Activated T-helper 2 cell treated with anti-CD3 and anti-CD28 coated beads, Interferon-gamma antibody, Interleukin-2, Interleukin-4, amounts not matched to agents 10 μg/mL and 5 μg/mL and 100 μg/mL, durations not matched to agents 14 hours and 24 hours and 36 hours (primary cell): ENCODE results near the gene PLCXD1. TPM values are rescaled to one million over a fixed set of nuclear protein-coding genes. Genes with fewer than 3 reads are reported as not detected.

Experiments
- DNase-seq: peaks from one replicate; pipeline ENCODE4 v3.0.0; 2021; ENCODE audit warnings: low spot score
- H3K27ac Mint-ChIP-seq: one replicate; pipeline ENCODE4 v1.8.0; 2021; ENCODE audit warnings: mixed read lengths
- H3K27me3 Mint-ChIP-seq: one replicate; pipeline ENCODE4 v1.8.0; 2021; ENCODE audit warnings: low read depth, mixed read lengths
- H3K36me3 Mint-ChIP-seq: one replicate; pipeline ENCODE4 v1.8.0; 2021; ENCODE audit warnings: low read depth, mixed read lengths
- H3K4me1 Mint-ChIP-seq: one replicate; pipeline ENCODE4 v1.8.0; 2021; ENCODE audit warnings: low read depth, mixed read lengths
- H3K4me3 Mint-ChIP-seq: one replicate; pipeline ENCODE4 v1.8.0; 2021; ENCODE audit warnings: low read depth, mild to moderate bottlenecking, moderate library complexity, mixed read lengths
- H3K9me3 Mint-ChIP-seq: one replicate; pipeline ENCODE4 v1.8.0; 2021; ENCODE audit warnings: mixed read lengths
- intact Hi-C: fragments of 100-400 bp; cut with micrococcal nuclease; formaldehyde crosslinking; loops from one replicate; pipeline ENCODE4 v1.15.1; 2023
- total RNA-seq: library from RNA; stranded (reverse); gene quantifications from 2 replicates; pipeline ENCODE4 v1.2.3, GENCODE V29; 2022

Gene PLCXD1
- total RNA-seq, 1 donor from 2014 or later, result 60.0 TPM

GRCh38 chrX:351736-352135 lies 70.6 kb downstream of the PLCXD1 start:
- Mint-ChIP-seq H3K9me3 (no peaks in the 10 kb centered on the region), H3K27me3 (no peaks in the 10 kb centered on the region), H3K27ac (no peak overlapping the region), H3K4me3 (no peak overlapping the region), H3K4me1 (peaks cover 5% of the 10 kb centered on the region), H3K36me3 (peaks cover 7% of the 10 kb centered on the region)
- DNase-seq, result no peak
- intact Hi-C loops, result no loop called here

DNA sequence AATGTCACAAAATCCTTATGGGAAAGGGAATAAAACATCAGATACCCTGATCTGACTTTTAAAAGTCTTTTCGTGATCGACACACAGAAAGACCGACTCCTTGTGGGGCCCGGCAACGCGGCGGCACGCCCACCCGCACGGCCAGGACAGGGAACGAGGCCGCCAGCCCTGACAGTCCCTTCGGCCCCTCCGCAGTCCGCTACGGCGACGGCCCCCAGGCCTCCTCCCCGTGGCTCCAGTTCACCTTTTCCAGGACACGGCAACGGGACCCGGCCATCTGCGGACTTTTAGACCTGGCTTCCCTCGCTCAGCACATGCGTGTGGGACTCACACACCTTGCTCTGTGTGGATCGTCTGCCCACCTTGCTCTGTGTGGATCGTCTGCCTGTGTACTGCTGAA lies 71.0 kb downstream of the PLCXD1 start:
- DNase-seq, result no peak
- intact Hi-C loops, result no loop called here
- peaks cover 3% of the 10 kb centered on the region for H3K9me3 Mint-ChIP-seq
- H3K36me3 Mint-ChIP-seq, result peaks cover 12% of the 10 kb centered on the region
- peaks cover 9% of the 10 kb centered on the region for H3K4me1 Mint-ChIP-seq
- no peaks in the 10 kb centered on the region for H3K27me3 Mint-ChIP-seq
- H3K27ac Mint-ChIP-seq, result no peak overlapping the region
- H3K4me3 Mint-ChIP-seq, result no peak overlapping the region

DNA sequence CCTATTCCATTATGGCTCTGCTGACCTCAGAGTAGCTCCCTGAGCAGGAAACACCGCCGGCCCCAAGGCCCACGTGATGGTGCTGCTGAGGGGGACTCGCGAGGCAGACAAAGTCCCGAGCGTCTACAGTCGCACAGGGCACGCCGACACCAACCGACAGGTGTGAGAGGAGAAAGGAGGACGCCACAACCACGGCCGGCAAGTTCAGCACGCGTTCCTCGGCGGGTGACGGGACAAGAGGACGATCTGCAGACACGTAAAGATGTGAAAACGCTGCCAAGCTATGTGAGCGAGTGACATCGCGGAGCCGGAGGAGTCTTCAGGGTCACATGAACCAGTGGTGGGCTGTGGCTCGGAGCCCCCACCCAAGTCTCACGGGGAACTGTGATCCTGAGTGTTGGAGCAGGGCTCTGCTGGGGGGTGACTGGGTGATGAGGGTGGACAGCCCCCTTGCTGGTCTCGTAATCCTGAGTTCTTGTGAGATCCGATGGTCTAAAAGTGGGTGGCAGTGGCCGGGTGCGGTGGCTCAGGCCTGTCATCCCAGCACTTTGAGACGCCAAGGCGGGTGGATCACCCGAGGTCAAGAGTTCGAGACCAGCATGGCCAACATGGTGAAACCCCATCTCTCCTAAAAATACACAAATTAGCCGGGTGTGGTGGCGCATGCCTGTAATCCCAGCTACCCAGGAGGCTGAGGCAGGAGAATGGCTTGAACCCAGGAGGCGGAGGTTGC lies 71.6 kb downstream of the PLCXD1 start:
- H3K27ac Mint-ChIP-seq, result no peak overlapping the region
- intact Hi-C loops, result no loop called here
- H3K9me3 Mint-ChIP-seq, result peaks cover 8% of the 10 kb centered on the region
- H3K4me1 Mint-ChIP-seq, result peaks cover 15% of the 10 kb centered on the region
- H3K4me3 Mint-ChIP-seq, result no peak overlapping the region
- H3K36me3 Mint-ChIP-seq, result peaks cover 17% of the 10 kb centered on the region
- H3K27me3 Mint-ChIP-seq, result no peaks in the 10 kb centered on the region
- DNase-seq, result no peak

Other genes with a start within 250 kb of the PLCXD1 start
- gene GTPBP6, start 37.4 kb downstream of the PLCXD1 start, total RNA-seq, result 65.5 and 67.0 TPM in 2 replicates
- 39.8 and 47.6 TPM in 2 replicates for gene PPP2R3B, start 105.5 kb downstream of the PLCXD1 start, total RNA-seq